Measurements from ENCODE around the gene TNNC1. TPM values are rescaled to one million over a fixed set of nuclear protein-coding genes. Genes with fewer than 3 reads are reported as not detected.

TNNC1 gene
- polyA plus RNA-seq, 3 donors, result not detected

DNA sequence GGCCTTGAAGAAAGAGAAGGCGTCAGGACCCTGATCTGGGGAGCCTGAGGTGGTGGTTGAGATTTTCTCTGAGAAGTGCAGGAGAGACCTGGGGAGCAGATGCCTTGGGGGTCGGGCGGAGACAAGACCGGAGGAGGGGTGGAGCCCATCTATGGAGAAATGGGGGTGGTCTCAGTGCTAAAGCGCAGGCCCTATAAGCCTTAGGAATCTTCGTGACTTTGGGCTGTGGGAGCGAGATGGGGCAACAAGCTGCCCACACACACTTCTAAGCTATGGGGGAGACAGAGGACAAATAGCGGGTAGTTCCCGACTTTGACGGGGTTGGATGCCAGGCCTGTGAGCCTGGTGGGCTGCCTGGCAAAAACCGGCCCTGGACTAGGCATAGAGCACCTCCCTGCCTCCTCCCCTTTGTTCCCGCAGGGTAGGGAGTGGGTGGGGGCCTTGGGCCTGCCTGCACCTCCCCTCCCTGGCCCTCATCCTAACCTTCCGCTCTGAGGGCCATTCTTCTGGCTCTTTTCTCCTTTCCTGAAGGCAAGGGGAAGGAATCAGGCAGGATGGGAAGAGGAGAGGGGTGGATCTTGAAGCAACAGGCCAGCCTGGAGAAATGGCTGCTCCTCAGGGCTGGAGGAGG is 2.4 kb upstream of the TNNC1 start:
- WGBS (ENCODE audit: insufficient coverage), result 38% methylated on average over 4 of the region's 13 CpGs
- peaks cover 51% of the 10 kb centered on the region for H3K79me2 ChIP-seq (ENCODE audit: insufficient read depth, low read length)
- intact Hi-C loops (cut with micrococcal nuclease), result loop anchor here in 1 of 2 donors (5.0 kb wide), 1 partner anchor 81 kb away; the partner anchor contains the start of gene UQCC5
- no peaks in the 10 kb centered on the region for H3K9me3 ChIP-seq (replicated peaks in 1 of 2; ENCODE audit: control insufficient read depth in 1 of 2, insufficient read depth in 1 of 2, low read length in 2 of 2)
- H2AFZ ChIP-seq (ENCODE audit: insufficient read depth, low read depth, low read length, poor library complexity, severe bottlenecking), result peak overlapping the region; percentile 97
- no peak for DNase-seq
- TF ChIP-seq, protein P1, sequence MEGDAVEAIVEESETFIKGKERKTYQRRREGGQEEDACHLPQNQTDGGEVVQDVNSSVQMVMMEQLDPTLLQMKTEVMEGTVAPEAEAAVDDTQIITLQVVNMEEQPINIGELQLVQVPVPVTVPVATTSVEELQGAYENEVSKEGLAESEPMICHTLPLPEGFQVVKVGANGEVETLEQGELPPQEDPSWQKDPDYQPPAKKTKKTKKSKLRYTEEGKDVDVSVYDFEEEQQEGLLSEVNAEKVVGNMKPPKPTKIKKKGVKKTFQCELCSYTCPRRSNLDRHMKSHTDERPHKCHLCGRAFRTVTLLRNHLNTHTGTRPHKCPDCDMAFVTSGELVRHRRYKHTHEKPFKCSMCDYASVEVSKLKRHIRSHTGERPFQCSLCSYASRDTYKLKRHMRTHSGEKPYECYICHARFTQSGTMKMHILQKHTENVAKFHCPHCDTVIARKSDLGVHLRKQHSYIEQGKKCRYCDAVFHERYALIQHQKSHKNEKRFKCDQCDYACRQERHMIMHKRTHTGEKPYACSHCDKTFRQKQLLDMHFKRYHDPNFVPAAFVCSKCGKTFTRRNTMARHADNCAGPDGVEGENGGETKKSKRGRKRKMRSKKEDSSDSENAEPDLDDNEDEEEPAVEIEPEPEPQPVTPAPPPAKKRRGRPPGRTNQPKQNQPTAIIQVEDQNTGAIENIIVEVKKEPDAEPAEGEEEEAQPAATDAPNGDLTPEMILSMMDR (IDR thresholded peaks at IDR 0.05), result no peak
- peak overlapping the region; percentile 85 for H3K9ac ChIP-seq (ENCODE audit: insufficient read depth, low read length, poor library complexity, severe bottlenecking)
- peaks cover 27 to 31% of the 10 kb centered on the region in 2 donors for H3K4me1 ChIP-seq (ENCODE audit: control insufficient read depth in 1 of 2, insufficient read depth in 2 of 2, low read length in 2 of 2)
- H3K36me3 ChIP-seq (replicated peaks in 1 of 2; ENCODE audit: control insufficient read depth in 1 of 2, insufficient read depth in 2 of 2, low read length in 2 of 2), result peaks cover 25 to 37% of the 10 kb centered on the region in 2 donors
- H3K4me3 Mint-ChIP-seq, result peak overlapping the region; percentile 90 to 92
- H3K27ac ChIP-seq (ENCODE audit: low read depth in 1 of 2, low read length in 2 of 2), result peak overlapping the region; percentile 39 to 94
- H3K27me3 Mint-ChIP-seq (ENCODE audit: low read depth in 3 of 3), result peaks cover 0 to 3% (median 2%) of the 10 kb centered on the region in 3 donors
- peak overlapping the region; percentile 81 to 91 (median 89) for H3K4me3 ChIP-seq (replicated peaks in 1 of 3; ENCODE audit: low read depth in 2 of 3, low read length in 3 of 3)
- peaks cover 16% of the 10 kb centered on the region for H4K20me1 ChIP-seq (ENCODE audit: insufficient read depth, low read length)
- H3K4me2 ChIP-seq (replicated peaks; ENCODE audit: extremely low read depth, low read length, poor library complexity, severe bottlenecking), result peak overlapping the region; percentile 96
- H3K27ac Mint-ChIP-seq, result peak overlapping the region; percentile 47 to 93 (median 87)
- H3K9me3 Mint-ChIP-seq, result peaks cover 0 to 2% (median 0%) of the 10 kb centered on the region in 7 donors
- peaks cover 33 to 36% of the 10 kb centered on the region in 2 donors for H3K36me3 Mint-ChIP-seq
- peaks cover 33% of the 10 kb centered on the region for H3K4me1 Mint-ChIP-seq
- no peaks in the 10 kb centered on the region for H3K27me3 ChIP-seq (ENCODE audit: control insufficient read depth in 2 of 2, insufficient read depth in 2 of 2, low read length in 2 of 2)

DNA sequence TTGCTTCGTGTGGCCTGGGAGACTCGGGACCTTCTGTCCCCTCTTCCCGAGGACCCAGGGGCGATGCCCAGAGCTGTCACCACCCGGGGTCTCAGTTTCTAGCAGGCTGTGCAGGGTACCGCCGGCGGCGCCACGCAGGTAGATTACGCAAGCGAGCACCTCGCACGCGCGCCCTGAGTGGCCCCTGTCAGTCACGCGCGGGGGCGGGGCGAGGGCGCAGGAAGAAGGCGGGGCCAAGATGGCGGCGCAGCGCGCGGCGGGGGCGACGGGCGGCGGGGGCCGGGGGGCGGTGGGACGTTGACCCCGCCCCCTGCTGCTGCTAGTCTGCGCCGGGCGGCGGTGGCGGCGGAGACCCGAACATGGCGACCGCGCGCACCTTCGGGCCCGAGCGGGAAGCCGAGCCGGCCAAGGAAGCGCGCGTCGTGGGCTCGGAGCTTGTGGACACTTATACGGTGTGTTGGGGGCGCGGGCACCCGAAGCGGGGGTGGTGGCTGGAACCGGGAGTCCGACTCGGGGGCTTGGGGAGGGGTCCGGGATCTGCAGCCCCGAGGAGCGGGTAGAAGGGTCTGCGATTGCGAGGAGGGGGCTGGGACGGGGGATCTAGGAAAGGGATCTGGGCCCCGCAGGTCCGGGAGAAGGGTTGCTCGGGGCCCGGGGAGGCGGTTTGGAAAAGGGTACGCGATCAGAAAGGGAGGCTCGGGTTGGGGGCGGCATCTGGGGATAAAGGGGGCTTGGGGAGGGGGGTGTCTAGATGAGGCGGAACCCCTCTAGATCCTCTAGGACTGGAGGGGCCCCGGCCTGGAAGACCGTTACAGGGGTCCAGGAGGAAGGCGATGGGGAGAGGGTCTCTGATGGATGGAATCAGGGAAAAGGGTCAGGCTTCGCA is 1.7 kb upstream of the TNNC1 start, which contains the start of gene NISCH:
TSS of gene NISCH (plus strand) at position 322 of the 886 bp plus-strand sequence. CDS start at position 360, 38 bp downstream.
- Histone ChIP-seq H3K9me3 (replicated peaks in 1 of 2; ENCODE audit: control insufficient read depth in 1 of 2, insufficient read depth in 1 of 2, low read length in 2 of 2) (no peaks in the 10 kb centered on the region), H3K36me3 (replicated peaks in 1 of 2; ENCODE audit: control insufficient read depth in 1 of 2, insufficient read depth in 2 of 2, low read length in 2 of 2) (peaks cover 18 to 29% of the 10 kb centered on the region in 2 donors), H3K79me2 (ENCODE audit: insufficient read depth, low read length) (peaks cover 43% of the 10 kb centered on the region), H3K9ac (ENCODE audit: insufficient read depth, low read length, poor library complexity, severe bottlenecking) (peak within 1 kb of the TSS; percentile 85), H3K4me2 (replicated peaks; ENCODE audit: extremely low read depth, low read length, poor library complexity, severe bottlenecking) (peak within 1 kb of the TSS; percentile 96), H3K27me3 (ENCODE audit: control insufficient read depth in 2 of 2, insufficient read depth in 2 of 2, low read length in 2 of 2) (no peaks in the 10 kb centered on the region), H3K27ac (ENCODE audit: low read depth in 1 of 2, low read length in 2 of 2) (peak within 1 kb of the TSS; percentile 57 to 94), H3K4me1 (ENCODE audit: control insufficient read depth in 1 of 2, insufficient read depth in 2 of 2, low read length in 2 of 2) (peaks cover 27 to 31% of the 10 kb centered on the region in 2 donors), H4K20me1 (ENCODE audit: insufficient read depth, low read length) (peaks cover 16% of the 10 kb centered on the region), H3K4me3 (replicated peaks in 1 of 3; ENCODE audit: low read depth in 2 of 3, low read length in 3 of 3) (peak within 1 kb of the TSS; percentile 81 to 91 (median 89)), H2AFZ (ENCODE audit: insufficient read depth, low read depth, low read length, poor library complexity, severe bottlenecking) (peak within 1 kb of the TSS; percentile 97)
- TF ChIP-seq, protein P1 (IDR thresholded peaks at IDR 0.05), result no peak
- intact Hi-C loops (cut with micrococcal nuclease), result loop anchor here in 1 of 2 donors (5.0 kb wide), 1 partner anchor 82 kb away; the partner anchor contains the start of gene UQCC5
- Mint-ChIP-seq H3K27ac (peak within 1 kb of the TSS; percentile 80 to 94 (median 92)), H3K4me1 (peaks cover 33% of the 10 kb centered on the region), H3K4me3 (peak within 1 kb of the TSS; percentile 90 to 92), H3K36me3 (peaks cover 26 to 32% of the 10 kb centered on the region in 2 donors), H3K9me3 (peaks cover 0 to 8% (median 3%) of the 10 kb centered on the region in 7 donors), H3K27me3 (ENCODE audit: low read depth in 3 of 3) (peaks cover 0 to 3% (median 2%) of the 10 kb centered on the region in 3 donors)
- under 1% methylated on average over 86 of the region's 86 CpGs for WGBS (ENCODE audit: insufficient coverage)
- peak; percentile 80 to 83 (median 81) for DNase-seq
